ENCODE results near the gene HOXD8.

HOXD8 gene

GRCh38 chr2:176145085-176145969, 15.8 kb downstream of the HOXD8 start:
- in situ Hi-C loops (cut with MboI; ENCODE audit: low pct_unique_long_range_greater_than_20kb, low sequenced_read_pairs, unreplicated experiment) = loop anchor here (10.0 kb wide), 1 partner anchor 309 kb away; no protein-coding TSS in a partner anchor
- no peak for DNase-seq (ENCODE audit: low spot score)
- no peak for TF ChIP-seq CTCF (IDR thresholded peaks at IDR 0.05; ENCODE audit: extremely low read depth, insufficient read depth, missing control alignments)

DNA sequence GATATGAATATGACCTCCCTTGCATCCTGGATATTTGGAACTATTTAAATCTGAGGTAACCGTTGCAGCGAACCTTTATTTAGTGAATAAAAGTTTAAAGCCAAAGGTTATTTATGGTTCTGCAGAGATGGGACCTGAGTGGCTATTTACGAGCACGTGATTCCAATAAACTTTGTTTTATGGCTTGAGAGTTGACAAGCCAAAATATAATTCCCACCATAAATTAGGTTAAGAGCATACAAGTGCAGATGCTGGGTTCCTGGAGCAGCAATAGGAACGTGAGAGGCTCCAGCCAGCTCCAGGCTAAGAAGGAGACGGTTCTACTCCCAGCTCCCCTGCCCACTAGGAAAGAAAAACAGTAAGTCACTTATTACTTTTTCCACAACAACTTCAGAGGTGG, 16.6 kb downstream of the HOXD8 start:
- DNase-seq (ENCODE audit: low spot score) = no peak
- in situ Hi-C loops (cut with MboI; ENCODE audit: low pct_unique_long_range_greater_than_20kb, low sequenced_read_pairs, unreplicated experiment) = loop anchor here (10.0 kb wide), 1 partner anchor 309 kb away; no protein-coding TSS in a partner anchor
- no peak for TF ChIP-seq CTCF (IDR thresholded peaks at IDR 0.05; ENCODE audit: extremely low read depth, insufficient read depth, missing control alignments)

- no peak for DNase-seq (ENCODE audit: low spot score)
- in situ Hi-C loops (cut with MboI; ENCODE audit: low pct_unique_long_range_greater_than_20kb, low sequenced_read_pairs, unreplicated experiment) = loop anchor here (10.0 kb wide), 1 partner anchor 308 kb away; no protein-coding TSS in a partner anchor
- no peak for TF ChIP-seq CTCF (IDR thresholded peaks at IDR 0.05; ENCODE audit: extremely low read depth, insufficient read depth, missing control alignments)
Observed at GRCh38 chr2:176146645-176147044, 17.1 kb downstream of the HOXD8 start.

DNA sequence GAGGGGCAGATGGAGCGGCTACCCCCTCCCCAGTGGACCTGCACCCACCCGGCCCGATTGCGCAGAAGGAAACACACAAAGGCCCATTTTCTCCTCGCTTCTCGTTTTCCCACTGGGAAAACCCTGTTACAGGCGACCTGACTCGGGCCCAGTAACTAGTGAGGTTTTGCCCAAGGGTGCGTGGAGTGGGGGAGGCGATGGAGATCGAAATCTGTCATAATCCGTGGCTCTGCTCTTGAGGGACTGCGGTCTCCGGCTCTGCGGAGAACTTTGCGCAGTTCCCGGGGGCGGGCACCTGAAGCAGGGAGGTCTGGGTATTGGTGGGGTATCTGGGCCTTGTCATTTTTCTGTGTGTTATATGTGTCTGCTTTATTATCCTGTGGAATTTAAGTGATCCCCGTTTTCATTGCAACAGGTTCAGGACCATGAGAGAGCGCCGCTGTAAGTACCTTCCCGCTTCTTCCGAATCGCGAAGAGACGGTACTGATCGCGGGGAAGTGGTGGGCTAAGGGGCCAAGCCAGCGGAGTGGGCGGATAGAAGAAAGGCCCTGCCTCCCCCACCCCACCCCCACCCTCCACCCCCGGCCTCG, 17.8 kb downstream of the HOXD8 start:
- in situ Hi-C loops (cut with MboI; ENCODE audit: low pct_unique_long_range_greater_than_20kb, low sequenced_read_pairs, unreplicated experiment) = loop anchor here (10.0 kb wide), 1 partner anchor 307 kb away; no protein-coding TSS in a partner anchor
- no peak for DNase-seq (ENCODE audit: low spot score)
- no peak for TF ChIP-seq CTCF (IDR thresholded peaks at IDR 0.05; ENCODE audit: extremely low read depth, insufficient read depth, missing control alignments)

DNA sequence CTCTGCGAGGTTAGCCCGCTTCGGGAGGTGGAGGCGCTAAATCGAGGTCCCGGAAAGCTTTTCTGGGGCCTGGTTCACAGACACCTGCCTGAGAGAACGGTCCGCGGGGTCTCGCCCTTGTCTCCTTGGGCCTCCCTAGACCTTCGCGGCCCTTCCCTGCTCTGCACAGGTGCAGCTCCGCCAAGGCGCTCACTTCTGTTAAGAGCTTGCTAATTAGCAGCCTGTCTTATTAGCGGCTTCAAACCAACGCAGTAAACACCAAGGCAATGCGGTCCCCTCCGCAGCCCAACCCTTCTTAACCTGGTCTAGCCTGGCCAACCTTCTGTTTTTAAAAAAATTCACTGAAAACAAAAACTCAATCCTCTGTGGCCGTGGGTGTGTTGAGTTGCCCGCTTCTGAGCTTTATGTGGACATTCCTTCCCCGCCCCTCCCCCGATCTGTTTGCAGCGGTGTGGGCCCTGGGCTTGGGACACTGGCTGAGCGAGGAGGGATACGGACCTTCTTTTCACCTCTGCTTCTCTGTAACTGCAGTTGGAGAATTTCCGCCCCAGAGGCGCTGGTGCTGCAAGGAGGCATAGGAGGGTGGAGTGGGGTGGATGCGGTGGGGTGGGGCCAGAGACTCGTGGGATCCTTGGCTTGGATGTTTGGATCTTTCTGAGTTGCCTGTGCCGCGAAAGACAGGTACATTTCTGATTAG, 18.4 kb downstream of the HOXD8 start:
- in situ Hi-C loops (cut with MboI; ENCODE audit: low pct_unique_long_range_greater_than_20kb, low sequenced_read_pairs, unreplicated experiment) = loop anchor here (10.0 kb wide), 1 partner anchor 307 kb away; no protein-coding TSS in a partner anchor
- TF ChIP-seq CTCF (IDR thresholded peaks at IDR 0.05; ENCODE audit: extremely low read depth, insufficient read depth, missing control alignments) = no peak
- DNase-seq (ENCODE audit: low spot score) = no peak

DNA sequence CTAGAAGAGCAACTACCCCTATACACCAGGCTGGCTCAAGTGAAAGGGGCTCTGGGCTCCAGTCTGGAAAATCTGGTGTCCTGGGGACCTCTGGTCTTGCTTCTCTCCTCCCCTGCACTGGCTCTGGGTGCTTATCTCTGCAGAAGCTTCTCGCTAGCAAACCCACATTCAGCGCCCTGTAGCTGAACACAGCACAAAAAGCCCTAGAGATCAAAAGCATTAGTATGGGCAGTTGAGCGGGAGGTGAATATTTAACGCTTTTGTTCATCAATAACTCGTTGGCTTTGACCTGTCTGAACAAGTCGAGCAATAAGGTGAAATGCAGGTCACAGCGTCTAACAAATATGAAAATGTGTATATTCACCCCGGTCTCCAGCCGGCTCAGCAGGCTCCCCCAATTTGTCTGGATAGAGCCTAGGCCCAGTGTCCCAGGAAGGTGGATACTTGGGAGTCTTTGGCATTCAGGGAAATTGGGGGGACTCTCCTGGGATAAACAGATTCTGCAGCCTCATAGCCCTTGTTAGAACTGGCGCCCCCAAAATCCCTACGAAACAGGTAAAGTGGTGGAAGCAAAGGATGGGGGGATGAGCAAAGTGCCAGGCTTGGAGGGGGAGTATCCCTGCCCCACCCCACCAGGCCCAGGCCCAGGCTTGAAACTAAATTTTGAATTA, 19.4 kb downstream of the HOXD8 start:
- in situ Hi-C loops (cut with MboI; ENCODE audit: low pct_unique_long_range_greater_than_20kb, low sequenced_read_pairs, unreplicated experiment) = loop anchor here (10.0 kb wide), 1 partner anchor 306 kb away; no protein-coding TSS in a partner anchor
- TF ChIP-seq CTCF (IDR thresholded peaks at IDR 0.05; ENCODE audit: extremely low read depth, insufficient read depth, missing control alignments) = no peak
- DNase-seq (ENCODE audit: low spot score) = no peak
